ENCODE measurements around the gene MRPL55.

The MRPL55 gene

DNA sequence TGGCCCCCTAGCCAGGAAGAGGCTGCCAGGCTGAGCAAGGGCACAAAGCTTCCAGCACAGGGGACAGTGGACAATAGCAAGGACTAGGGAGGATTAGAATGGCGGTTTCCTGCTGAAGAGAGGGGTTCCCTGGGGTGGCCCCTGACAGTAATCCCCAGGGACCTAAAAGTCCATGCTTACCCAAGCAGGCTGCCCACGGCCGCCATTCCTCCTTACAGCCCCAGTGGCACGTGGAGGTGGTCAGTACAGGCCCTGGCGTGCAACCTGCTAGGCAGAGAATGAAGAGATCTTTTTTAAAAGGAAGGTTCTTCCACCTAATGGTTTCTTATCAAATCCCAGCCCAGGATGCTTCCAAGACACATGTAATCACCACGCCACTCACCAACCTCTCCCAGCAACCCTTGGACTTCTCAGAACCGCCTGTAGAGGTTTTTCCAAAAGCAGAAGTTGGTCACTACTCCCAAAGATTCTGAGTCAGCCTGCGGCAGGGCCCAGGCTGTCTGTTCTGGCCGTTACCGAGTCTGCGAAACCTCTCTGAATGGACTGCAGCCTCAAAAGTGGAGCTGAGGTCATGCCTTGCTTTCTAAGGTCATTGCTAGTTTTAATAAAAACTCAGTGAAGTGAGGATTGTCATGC lies 926 bp downstream of the MRPL55 start:
- Histone ChIP-seq H3K4me2 (ENCODE audit: insufficient read depth, low read length, poor library complexity, severe bottlenecking) (peak overlapping the region; percentile 92), H3K27me3 (ENCODE audit: control insufficient read depth in 3 of 3, insufficient read depth in 3 of 3, low read depth in 1 of 3, low read length in 3 of 3) (peaks cover 0 to 2% (median 0%) of the 10 kb centered on the region in 3 experiments), H3K14ac (ENCODE audit: low read length) (no peak overlapping the region), H3K4me1 (ENCODE audit: control insufficient read depth in 2 of 2, insufficient read depth in 1 of 2, low read depth in 1 of 2, low read length in 2 of 2) (peaks cover 8 to 13% of the 10 kb centered on the region in 2 donors), H3K18ac (ENCODE audit: low read length) (no peak overlapping the region), H4K8ac (ENCODE audit: low read depth, low read length) (no peak overlapping the region), H2BK15ac (ENCODE audit: low read length) (no peak overlapping the region), H2BK12ac (ENCODE audit: low read length) (no peak overlapping the region), H3K36me3 (replicated peaks in 1 of 2; ENCODE audit: control insufficient read depth in 2 of 2, insufficient read depth in 2 of 2, low read length in 2 of 2) (peaks cover 18 to 35% of the 10 kb centered on the region in 2 donors), H3K4me3 (ENCODE audit: low read length in 2 of 2) (peak overlapping the region; percentile 86 to 98), H2BK120ac (ENCODE audit: low read depth, low read length) (no peak overlapping the region), H3K4ac (ENCODE audit: low read length) (no peak overlapping the region), H4K91ac (ENCODE audit: low read depth, low read length, poor library complexity) (no peak overlapping the region), H3K79me1 (ENCODE audit: low read depth, low read length) (peaks cover 16% of the 10 kb centered on the region), H2AK5ac (ENCODE audit: low read depth, low read length) (peak overlapping the region; percentile 98), H3K9ac (ENCODE audit: low read depth, low read length, poor library complexity) (no peak overlapping the region), H2AFZ (ENCODE audit: low read length) (no peak overlapping the region), H2BK5ac (ENCODE audit: low read length) (no peak overlapping the region), H3K23ac (ENCODE audit: low read depth, low read length, poor library complexity) (no peak overlapping the region), H3K27ac (replicated peaks; ENCODE audit: low read length) (no peak overlapping the region), H3K9me3 (replicated peaks in 1 of 2; ENCODE audit: control insufficient read depth in 2 of 2, insufficient read depth in 1 of 2, low read depth in 1 of 2, low read length in 2 of 2) (no peaks in the 10 kb centered on the region)
- no CpG with 5 or more reads among the region's 11 CpGs for WGBS, 2 donors (ENCODE audit: extremely low coverage in 2 of 2, insufficient read length in 2 of 2, insufficient replicate concordance in 1 of 2)
- no peak for DNase-seq (ENCODE audit: low spot score)

DNA sequence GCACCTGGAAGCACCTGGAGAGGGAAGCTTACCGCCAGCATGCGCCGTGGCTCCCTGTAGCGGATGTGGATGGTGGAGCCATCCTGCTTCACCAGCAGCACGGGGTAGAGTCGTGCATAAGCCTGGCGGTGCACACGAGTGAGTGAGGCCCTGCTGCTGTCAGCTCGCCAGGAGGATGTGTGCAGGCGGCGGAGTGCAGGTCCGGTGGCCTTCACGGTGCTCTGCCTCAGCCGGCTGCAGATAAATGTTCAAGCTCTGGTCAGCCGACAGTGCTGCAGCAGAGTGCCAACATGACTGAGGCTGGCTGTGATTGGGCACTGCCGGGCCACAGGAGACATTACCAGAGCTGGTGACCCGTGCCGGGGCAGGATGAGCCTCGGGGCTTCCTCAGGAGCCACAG lies 1.5 kb downstream of the MRPL55 start:
- no peak for DNase-seq (ENCODE audit: low spot score)
- WGBS, 2 donors (ENCODE audit: extremely low coverage in 2 of 2, insufficient read length in 2 of 2, insufficient replicate concordance in 1 of 2) = no CpG with 5 or more reads among the region's 19 CpGs

DNA sequence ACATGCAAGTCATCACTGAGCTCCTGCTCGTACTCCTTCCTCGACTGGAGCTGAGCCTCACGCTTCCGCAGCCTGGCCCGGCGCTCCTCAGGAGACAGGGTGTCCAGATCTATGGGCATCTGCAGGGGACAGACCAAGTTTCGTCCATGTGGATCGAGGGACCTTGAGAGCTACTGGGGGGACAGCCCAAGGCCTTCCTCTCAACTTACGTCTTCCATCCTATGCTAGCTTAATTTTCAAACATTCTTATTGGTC lies 2.4 kb downstream of the MRPL55 start:
- no peak overlapping the region for H3K9ac ChIP-seq (ENCODE audit: low read depth, low read length, poor library complexity)
- H3K14ac ChIP-seq (ENCODE audit: low read length) = no peak overlapping the region
- H2BK5ac ChIP-seq (ENCODE audit: low read length) = no peak overlapping the region
- DNase-seq (ENCODE audit: low spot score) = no peak
- no peak overlapping the region for H4K8ac ChIP-seq (ENCODE audit: low read depth, low read length)
- H3K4ac ChIP-seq (ENCODE audit: low read length) = no peak overlapping the region
- H2BK12ac ChIP-seq (ENCODE audit: low read length) = no peak overlapping the region
- H3K23ac ChIP-seq (ENCODE audit: low read depth, low read length, poor library complexity) = no peak overlapping the region
- no peak overlapping the region for H2AK5ac ChIP-seq (ENCODE audit: low read depth, low read length)
- H3K79me1 ChIP-seq (ENCODE audit: low read depth, low read length) = peaks cover 25% of the 10 kb centered on the region
- peaks cover 0 to 2% (median 0%) of the 10 kb centered on the region in 3 experiments for H3K27me3 ChIP-seq (ENCODE audit: control insufficient read depth in 3 of 3, insufficient read depth in 3 of 3, low read depth in 1 of 3, low read length in 3 of 3)
- H3K4me3 ChIP-seq (ENCODE audit: low read length in 2 of 2) = no peak overlapping the region
- H3K27ac ChIP-seq (replicated peaks; ENCODE audit: low read length) = no peak overlapping the region
- H3K4me2 ChIP-seq (ENCODE audit: insufficient read depth, low read length, poor library complexity, severe bottlenecking) = no peak overlapping the region
- H2BK15ac ChIP-seq (ENCODE audit: low read length) = no peak overlapping the region
- H2BK120ac ChIP-seq (ENCODE audit: low read depth, low read length) = no peak overlapping the region
- H3K18ac ChIP-seq (ENCODE audit: low read length) = no peak overlapping the region
- WGBS, 2 donors (ENCODE audit: extremely low coverage in 2 of 2, insufficient read length in 2 of 2, insufficient replicate concordance in 1 of 2) = no CpG with 5 or more reads among the region's 9 CpGs
- H2AFZ ChIP-seq (ENCODE audit: low read length) = no peak overlapping the region
- H3K36me3 ChIP-seq (replicated peaks in 1 of 2; ENCODE audit: control insufficient read depth in 2 of 2, insufficient read depth in 2 of 2, low read length in 2 of 2) = peaks cover 18 to 35% of the 10 kb centered on the region in 2 donors
- no peak overlapping the region for H4K91ac ChIP-seq (ENCODE audit: low read depth, low read length, poor library complexity)
- H3K9me3 ChIP-seq (replicated peaks in 1 of 2; ENCODE audit: control insufficient read depth in 2 of 2, insufficient read depth in 1 of 2, low read depth in 1 of 2, low read length in 2 of 2) = no peaks in the 10 kb centered on the region
- H3K4me1 ChIP-seq (ENCODE audit: control insufficient read depth in 2 of 2, insufficient read depth in 1 of 2, low read depth in 1 of 2, low read length in 2 of 2) = peaks cover 8 to 13% of the 10 kb centered on the region in 2 donors

More for the DNA sequence above, 1.5 kb downstream of the MRPL55 start:
- Histone ChIP-seq H3K18ac (ENCODE audit: low read length) (no peak overlapping the region), H3K27me3 (ENCODE audit: control insufficient read depth in 3 of 3, insufficient read depth in 3 of 3, low read depth in 1 of 3, low read length in 3 of 3) (peaks cover 0 to 2% (median 0%) of the 10 kb centered on the region in 3 experiments), H4K91ac (ENCODE audit: low read depth, low read length, poor library complexity) (no peak overlapping the region), H3K23ac (ENCODE audit: low read depth, low read length, poor library complexity) (no peak overlapping the region), H3K4me1 (ENCODE audit: control insufficient read depth in 2 of 2, insufficient read depth in 1 of 2, low read depth in 1 of 2, low read length in 2 of 2) (peaks cover 8 to 13% of the 10 kb centered on the region in 2 donors), H3K14ac (ENCODE audit: low read length) (no peak overlapping the region), H2AFZ (ENCODE audit: low read length) (no peak overlapping the region), H2BK12ac (ENCODE audit: low read length) (no peak overlapping the region), H2BK5ac (ENCODE audit: low read length) (no peak overlapping the region), H2BK120ac (ENCODE audit: low read depth, low read length) (no peak overlapping the region), H2BK15ac (ENCODE audit: low read length) (no peak overlapping the region), H3K4ac (ENCODE audit: low read length) (no peak overlapping the region), H3K27ac (replicated peaks; ENCODE audit: low read length) (no peak overlapping the region), H3K4me3 (ENCODE audit: low read length in 2 of 2) (peak overlapping the region in 1 of 2 donors; percentile 86), H4K8ac (ENCODE audit: low read depth, low read length) (no peak overlapping the region), H3K9ac (ENCODE audit: low read depth, low read length, poor library complexity) (no peak overlapping the region), H3K79me1 (ENCODE audit: low read depth, low read length) (peaks cover 18% of the 10 kb centered on the region), H3K36me3 (replicated peaks in 1 of 2; ENCODE audit: control insufficient read depth in 2 of 2, insufficient read depth in 2 of 2, low read length in 2 of 2) (peaks cover 18 to 35% of the 10 kb centered on the region in 2 donors), H2AK5ac (ENCODE audit: low read depth, low read length) (no peak overlapping the region), H3K9me3 (replicated peaks in 1 of 2; ENCODE audit: control insufficient read depth in 2 of 2, insufficient read depth in 1 of 2, low read depth in 1 of 2, low read length in 2 of 2) (no peaks in the 10 kb centered on the region), H3K4me2 (ENCODE audit: insufficient read depth, low read length, poor library complexity, severe bottlenecking) (no peak overlapping the region)

- H3K27ac ChIP-seq (replicated peaks; ENCODE audit: low read length) = no peak overlapping the region
- H2AK5ac ChIP-seq (ENCODE audit: low read depth, low read length) = no peak overlapping the region
- no peak overlapping the region for H3K18ac ChIP-seq (ENCODE audit: low read length)
- peak overlapping the region in 1 of 2 donors; percentile 2 for H3K4me3 ChIP-seq (ENCODE audit: low read length in 2 of 2)
- no peak overlapping the region for H3K4ac ChIP-seq (ENCODE audit: low read length)
- no peak overlapping the region for H3K9ac ChIP-seq (ENCODE audit: low read depth, low read length, poor library complexity)
- no peak overlapping the region for H3K14ac ChIP-seq (ENCODE audit: low read length)
- no peak overlapping the region for H3K4me2 ChIP-seq (ENCODE audit: insufficient read depth, low read length, poor library complexity, severe bottlenecking)
- peaks cover 18 to 39% of the 10 kb centered on the region in 2 donors for H3K36me3 ChIP-seq (replicated peaks in 1 of 2; ENCODE audit: control insufficient read depth in 2 of 2, insufficient read depth in 2 of 2, low read length in 2 of 2)
- no peak overlapping the region for H2AFZ ChIP-seq (ENCODE audit: low read length)
- H3K9me3 ChIP-seq (replicated peaks in 1 of 2; ENCODE audit: control insufficient read depth in 2 of 2, insufficient read depth in 1 of 2, low read depth in 1 of 2, low read length in 2 of 2) = no peaks in the 10 kb centered on the region
- peaks cover 0 to 2% (median 0%) of the 10 kb centered on the region in 3 experiments for H3K27me3 ChIP-seq (ENCODE audit: control insufficient read depth in 3 of 3, insufficient read depth in 3 of 3, low read depth in 1 of 3, low read length in 3 of 3)
- no peak overlapping the region for H3K23ac ChIP-seq (ENCODE audit: low read depth, low read length, poor library complexity)
- H3K79me1 ChIP-seq (ENCODE audit: low read depth, low read length) = peaks cover 28% of the 10 kb centered on the region
- H2BK5ac ChIP-seq (ENCODE audit: low read length) = no peak overlapping the region
- DNase-seq (ENCODE audit: low spot score) = no peak
- H4K8ac ChIP-seq (ENCODE audit: low read depth, low read length) = no peak overlapping the region
- no peak overlapping the region for H2BK12ac ChIP-seq (ENCODE audit: low read length)
- H2BK120ac ChIP-seq (ENCODE audit: low read depth, low read length) = no peak overlapping the region
- no peak overlapping the region for H2BK15ac ChIP-seq (ENCODE audit: low read length)
- no peak overlapping the region for H4K91ac ChIP-seq (ENCODE audit: low read depth, low read length, poor library complexity)
- no CpG with 5 or more reads among the region's 8 CpGs for WGBS, 2 donors (ENCODE audit: extremely low coverage in 2 of 2, insufficient read length in 2 of 2, insufficient replicate concordance in 1 of 2)
- peaks cover 8 to 13% of the 10 kb centered on the region in 2 donors for H3K4me1 ChIP-seq (ENCODE audit: control insufficient read depth in 2 of 2, insufficient read depth in 1 of 2, low read depth in 1 of 2, low read length in 2 of 2)
Measured at GRCh38 chr1:228105996-228106799, 2.9 kb downstream of the MRPL55 start.
